Esophagus squamous epithelium (tissue), 5 donors: ENCODE measurements around the gene OR5F1. TPM values are rescaled to one million over a fixed set of nuclear protein-coding genes. Genes with fewer than 3 reads are reported as not detected.

Experiments
- DNase-seq: peaks from one replicate; lab custom pipeline; 2025; lab: John Stamatoyannopoulos, UW
- H3K27ac ChIP-seq, 4 donors: fragments of 200-600 bp; sonication (generic); one replicate each; pipeline ENCODE4 v1.5.1; 2016 to 2019; ENCODE audit warnings: mild to moderate bottlenecking in 1 of 4
- H3K27me3 ChIP-seq, 4 donors: fragments of 200-600 bp; sonication (generic); 1 replicate in 3 of 4; 2 replicates in 1 of 4; pipeline versions ENCODE4 v1.5.1 to v1.6.0; 2017 to 2021; ENCODE audit warnings: antibody characterized with exemption in 1 of 4
- H3K36me3 ChIP-seq, 3 donors: fragments of 200-600 bp; sonication (generic); one replicate each; pipeline ENCODE4 v1.5.1; 2016 to 2019
- H3K4me1 ChIP-seq, 3 donors: fragments of 200-600 bp; sonication (generic); one replicate each; pipeline ENCODE4 v1.5.1; 2017 to 2019
- H3K4me3 ChIP-seq, 4 donors: fragments of 200-600 bp; sonication (generic); 1 replicate in 3 of 4; 2 replicates in 1 of 4; pipeline ENCODE4 v1.5.1; 2016 to 2019; ENCODE audit warnings: mild to moderate bottlenecking in 2 of 4, moderate library complexity in 1 of 4
- H3K9me3 ChIP-seq, 3 donors: fragments of 200-600 bp; sonication (generic); one replicate each; pipeline ENCODE4 v1.5.1; 2016 to 2019
- CTCF ChIP-seq, 6 experiments: fragments of 450-650 bp in 4 of 6; fragments of 200-600 bp in 2 of 6; sonication (generic) in 2 of 6; IDR thresholded peaks; one replicate each; pipeline ENCODE4 v1.5.1; 2016 to 2019; ENCODE audit warnings: antibody characterized with exemption in 6 of 6, mild to moderate bottlenecking in 4 of 6, moderate library complexity in 4 of 6
- POLR2A ChIP-seq, 4 donors: fragments of 450-650 bp; IDR thresholded peaks; one replicate each; pipeline ENCODE4 v1.6.1; 2017; ENCODE audit warnings: antibody characterized with exemption in 4 of 4, mild to moderate bottlenecking in 4 of 4, moderate library complexity in 3 of 4
- whole genome bisulfite sequencing, 2 donors: methylation state at CpG; one replicate each; pipeline ENCODE4 v1.1.5; 2018; 5-methylcytosine and 5-hydroxymethylcytosine counted together
- intact Hi-C: fragments of 100-400 bp; cut with DNase I; formaldehyde crosslinking; loops from one replicate; pipeline ENCODE4 v1.15.0; 2022
- total RNA-seq, 4 donors: library from RNA; depleted of rRNA; stranded (reverse); fragments of >200 nt; gene quantifications; one replicate each; pipeline ENCODE4 v1.1.0, GENCODE V29; 2016
- donor health status: DM: yes; HTN: yes; CAD: no.

Gene OR5F1
- total RNA-seq, 4 donors from 2014 or later, result not detected

GRCh38 chr11:55969845-55970244, 24.6 kb downstream of the OR5F1 start, which contains the start of gene OR10AG1:
OR10AG1 (minus strand) TSS chr11:55969945; CDS start chr11:55969907, 38 bp downstream.
- no peak for TF ChIP-seq POLR2A (IDR thresholded peaks at IDR 0.05)
- TF ChIP-seq CTCF (IDR thresholded peaks at IDR 0.05), result no peak
- Histone ChIP-seq H3K27me3 (no peaks in the 10 kb centered on the region), H3K9me3 (peaks cover 0 to 8% (median 0%) of the 10 kb centered on the region in 3 donors), H3K4me3 (no peak within 1 kb of the TSS), H3K4me1 (no peaks in the 10 kb centered on the region), H3K27ac (no peak within 1 kb of the TSS), H3K36me3 (no peaks in the 10 kb centered on the region)
- intact Hi-C loops, result no loop called here
- no peak for DNase-seq
- WGBS, 2 donors, result 65 to 73% methylated on average over 2 of the region's 2 CpGs

GRCh38 chr11:55967914-55968313, 26.5 kb downstream of the OR5F1 start:
- peaks cover 0 to 8% (median 0%) of the 10 kb centered on the region in 3 donors for H3K9me3 ChIP-seq
- H3K27me3 ChIP-seq, result no peaks in the 10 kb centered on the region
- no peak for DNase-seq
- H3K36me3 ChIP-seq, result no peaks in the 10 kb centered on the region
- H3K27ac ChIP-seq, result no peak overlapping the region
- no peak for TF ChIP-seq CTCF (IDR thresholded peaks at IDR 0.05)
- no peak for TF ChIP-seq POLR2A (IDR thresholded peaks at IDR 0.05)
- 74% methylated on average over 5 of the region's 5 CpGs for WGBS, 2 donors
- no peak overlapping the region for H3K4me3 ChIP-seq
- intact Hi-C loops, result no loop called here
- H3K4me1 ChIP-seq, result no peaks in the 10 kb centered on the region

GRCh38 chr11:55966391-55966790, 28.0 kb downstream of the OR5F1 start:
- intact Hi-C loops, result no loop called here
- H3K4me1 ChIP-seq, result no peaks in the 10 kb centered on the region
- 58 to 62% methylated on average over 2 of the region's 2 CpGs for WGBS, 2 donors
- TF ChIP-seq CTCF (IDR thresholded peaks at IDR 0.05) (no peak), POLR2A (IDR thresholded peaks at IDR 0.05) (no peak)
- H3K9me3 ChIP-seq, result peaks cover 0 to 8% (median 0%) of the 10 kb centered on the region in 3 donors
- no peaks in the 10 kb centered on the region for H3K27me3 ChIP-seq
- no peaks in the 10 kb centered on the region for H3K36me3 ChIP-seq
- no peak overlapping the region for H3K4me3 ChIP-seq
- H3K27ac ChIP-seq, result no peak overlapping the region
- DNase-seq, result no peak

GRCh38 chr11:55956521-55956920, 37.9 kb downstream of the OR5F1 start:
- Histone ChIP-seq H3K27ac (no peak overlapping the region), H3K9me3 (no peaks in the 10 kb centered on the region), H3K36me3 (no peaks in the 10 kb centered on the region), H3K27me3 (no peaks in the 10 kb centered on the region), H3K4me1 (no peaks in the 10 kb centered on the region), H3K4me3 (no peak overlapping the region)
- intact Hi-C loops, result no loop called here
- DNase-seq, result no peak
- WGBS, 2 donors, result 34 to 46% methylated on average over 4 of the region's 4 CpGs
- no peak for TF ChIP-seq CTCF (IDR thresholded peaks at IDR 0.05)
- TF ChIP-seq POLR2A (IDR thresholded peaks at IDR 0.05), result no peak

- intact Hi-C loops, result no loop called here
- no peak for TF ChIP-seq POLR2A (IDR thresholded peaks at IDR 0.05)
- TF ChIP-seq CTCF (IDR thresholded peaks at IDR 0.05), result no peak
- 54 to 63% methylated on average over 3 to 4 of the region's 4 CpGs for WGBS, 2 donors
Measured at GRCh38 chr11:55949330-55949729, 45.1 kb downstream of the OR5F1 start.

More at GRCh38 chr11:55949330-55949729, 45.1 kb downstream of the OR5F1 start:
- Histone ChIP-seq H3K27me3 (no peaks in the 10 kb centered on the region), H3K27ac (no peak overlapping the region), H3K4me3 (no peak overlapping the region), H3K4me1 (no peaks in the 10 kb centered on the region), H3K9me3 (no peaks in the 10 kb centered on the region), H3K36me3 (no peaks in the 10 kb centered on the region)
- no peak for DNase-seq

Other genes starting within 250 kb of the OR5F1 start
- gene OR5D13, start 221.2 kb downstream of the OR5F1 start, total RNA-seq, result not detected
- not detected for gene OR5D14, start 199.1 kb downstream of the OR5F1 start, total RNA-seq
- gene OR5L1, start 183.3 kb downstream of the OR5F1 start, total RNA-seq, result not detected
- gene OR5D18, start 175.0 kb downstream of the OR5F1 start, total RNA-seq, result not detected
- not detected for gene OR5L2, start 167.4 kb downstream of the OR5F1 start, total RNA-seq
- not detected for gene OR5D16, start 155.9 kb downstream of the OR5F1 start, total RNA-seq
- not detected for gene TRIM51, start 111.3 kb downstream of the OR5F1 start, total RNA-seq
- gene OR5W2, start 80.0 kb downstream of the OR5F1 start, total RNA-seq, result not detected
- gene OR5I1, start 58.2 kb downstream of the OR5F1 start, total RNA-seq, result not detected
- gene OR10AG1, start 24.7 kb downstream of the OR5F1 start, total RNA-seq, result not detected
- gene OR5AS1, start 33.0 kb upstream of the OR5F1 start, total RNA-seq, result not detected
- not detected for gene OR8I2, start 98.7 kb upstream of the OR5F1 start, total RNA-seq
- gene OR8H2, start 109.1 kb upstream of the OR5F1 start, total RNA-seq, result not detected
- gene OR8H3, start 127.7 kb upstream of the OR5F1 start, total RNA-seq, result not detected
- not detected for gene OR8J3, start 145.6 kb upstream of the OR5F1 start, total RNA-seq
- not detected for gene OR8K5, start 165.7 kb upstream of the OR5F1 start, total RNA-seq
- gene OR5J2, start 182.0 kb upstream of the OR5F1 start, total RNA-seq, result not detected
- not detected for gene OR5T2, start 239.6 kb upstream of the OR5F1 start, total RNA-seq